AG09319 (cell line): Measurements from ENCODE around the gene CCDC197.

Experiments used
- DNase-seq: peaks from one replicate; pipeline ENCODE4 v3.0.0-alpha.2; 2010; ENCODE audit warnings: low read depth; ENCODE audit errors: extremely low read depth
- CTCF ChIP-seq: IDR thresholded peaks from 2 replicates; pipeline ENCODE4 v1.5.1; 2011; ENCODE audit warnings: low read depth, mild to moderate bottlenecking, inconsistent platforms, low read length, moderate library complexity

The CCDC197 gene

GRCh38 chr14:94041551-94042346 lies 44.6 kb downstream of the CCDC197 start:
- TF ChIP-seq CTCF = no peak
- DNase-seq = peak; percentile 27

- TF ChIP-seq CTCF = no peak
Measured at GRCh38 chr14:94042433-94043091, 45.5 kb downstream of the CCDC197 start.

GRCh38 chr14:94043111-94043755 lies 46.1 kb downstream of the CCDC197 start:
- no peak for TF ChIP-seq CTCF
- no peak for DNase-seq

More at GRCh38 chr14:94042433-94043091, 45.5 kb downstream of the CCDC197 start:
- DNase-seq = no peak

GRCh38 chr14:94043756-94044475 lies 46.8 kb downstream of the CCDC197 start:
- no peak for DNase-seq
- TF ChIP-seq CTCF = no peak

GRCh38 chr14:94044476-94045091 lies 47.5 kb downstream of the CCDC197 start:
- TF ChIP-seq CTCF = no peak
- no peak for DNase-seq

GRCh38 chr14:94045101-94045500 lies 48.0 kb downstream of the CCDC197 start:
- no peak for DNase-seq

More at GRCh38 chr14:94045101-94045500, 48.0 kb downstream of the CCDC197 start:
- TF ChIP-seq CTCF = no peak
